GM15510 (cell line): ENCODE data around the gene CARHSP1.

ENCODE experiments used
- POLR2A ChIP-seq: IDR thresholded peaks from 3 replicates; pipeline ENCODE4 v1.6.1; 2011; ENCODE audit warnings: borderline replicate concordance; ENCODE audit not compliant: insufficient read length; ENCODE audit errors: extremely low read depth

The CARHSP1 gene

GRCh38 chr16:8854298-8854948 is 14.4 kb downstream of the CARHSP1 start:
- no peak for TF ChIP-seq POLR2A

GRCh38 chr16:8853611-8854010 is 15.2 kb downstream of the CARHSP1 start:
- TF ChIP-seq POLR2A: no peak

- no peak for TF ChIP-seq POLR2A
These were observed 15.7 kb downstream of the CARHSP1 start for GRCh38 chr16:8853150-8853549.

GRCh38 chr16:8852534-8852933 is 16.3 kb downstream of the CARHSP1 start:
- no peak for TF ChIP-seq POLR2A

GRCh38 chr16:8851761-8852403 is 16.9 kb downstream of the CARHSP1 start:
- no peak for TF ChIP-seq POLR2A

- no peak for TF ChIP-seq POLR2A
These were observed 18.4 kb downstream of the CARHSP1 start for GRCh38 chr16:8850279-8850885.

GRCh38 chr16:8849411-8850011 is 19.3 kb downstream of the CARHSP1 start:
- no peak for TF ChIP-seq POLR2A

- peak; percentile 3 for TF ChIP-seq POLR2A
These were observed 19.8 kb downstream of the CARHSP1 start for GRCh38 chr16:8848939-8849391.

- no peak for TF ChIP-seq POLR2A
These were observed 20.4 kb downstream of the CARHSP1 start for GRCh38 chr16:8848231-8848938.

- TF ChIP-seq POLR2A: no peak
These were observed 21.2 kb downstream of the CARHSP1 start for GRCh38 chr16:8847623-8848022.

- TF ChIP-seq POLR2A: no peak
These were observed 21.7 kb downstream of the CARHSP1 start for GRCh38 chr16:8847145-8847544.

GRCh38 chr16:8846401-8846932 is 22.3 kb downstream of the CARHSP1 start:
- TF ChIP-seq POLR2A: no peak

GRCh38 chr16:8845699-8846298 is 23.0 kb downstream of the CARHSP1 start:
- no peak for TF ChIP-seq POLR2A

- TF ChIP-seq POLR2A: no peak
These were observed 36.1 kb downstream of the CARHSP1 start for GRCh38 chr16:8832717-8833105.
